HCT116 (cell line): ENCODE results near the gene EXOC5. TPM values are rescaled to one million over a fixed set of nuclear protein-coding genes. Genes with fewer than 3 reads are reported as not detected.

ENCODE experiments used
- ATAC-seq: fragments of 200-7000 bp; cut with Tn5 transposase; 2 replicates; pipeline ENCODE4 v1.9.1; 2020; ENCODE audit warnings: mild to moderate bottlenecking, moderate library complexity
- BruUV-seq: library from RNA; stranded (reverse); fragments of 400-500 nt; replicated peaks from 2 replicates; lab custom pipeline; 2021; lab: Mats Ljungman, UMichigan
- CTCF ChIA-PET: fragments of 300-600 bp; sonication (Branson Sonifier 250); formaldehyde crosslinking; loops from one replicate; lab custom pipeline; 2021; ENCODE audit warnings: antibody characterized with exemption; lab: Charles Lee
- POLR2A ChIA-PET: fragments of 300-600, 350-600 bp; sonication (Branson Sonifier 250); formaldehyde crosslinking; loops from one replicate; lab custom pipeline; 2021; ENCODE audit warnings: antibody characterized with exemption; lab: Charles Lee
- RAD21 ChIA-PET, 2 experiments: fragments of 300-600 bp; sonication (Branson Sonifier 250); formaldehyde crosslinking; loops; one replicate each; lab custom pipeline; 2023; ENCODE audit warnings: low total read pairs in 2 of 2; ENCODE audit not compliant: uncharacterized antibody in 2 of 2, unreplicated experiment in 2 of 2, low non-redundant PET in 1 of 2; lab: Charles Lee
- DNase-seq: peaks from one replicate; pipeline ENCODE4 v3.0.0-alpha.2; 2010; ENCODE audit warnings: low read depth, low spot score
- H2AFZ ChIP-seq: fragments of 200-600 bp; shearing (Covaris generic), sonication (generic); 2 replicates; pipeline ENCODE4 v1.6.1; 2017; ENCODE audit warnings: low read depth, mixed run types, mixed read lengths, antibody characterized with exemption, low read length; ENCODE audit not compliant: poor library complexity, severe bottlenecking
- H3K27ac ChIP-seq: 2 replicates; pipeline ENCODE4 v1.5.1; 2012; ENCODE audit warnings: low read depth, low read length
- H3K27me3 ChIP-seq: fragments of 200-600 bp; sonication (generic); 2 replicates; pipeline ENCODE4 v1.6.1; 2016; ENCODE audit warnings: mixed run types, low read length, mixed read lengths; ENCODE audit not compliant: insufficient read depth
- H3K36me3 ChIP-seq, 2 experiments: fragments of 200-500 bp in 1 of 2; fragments of 200-600 bp in 1 of 2; sonication (Bioruptor generic) in 1 of 2; sonication (generic) in 1 of 2; 2 replicates each; pipeline versions ENCODE4 v1.5.1 to v1.6.1; 2014 to 2016; ENCODE audit warnings: low read length in 2 of 2, inconsistent platforms in 1 of 2, mixed read lengths in 1 of 2, mixed run types in 1 of 2; ENCODE audit not compliant: insufficient read depth in 2 of 2, control insufficient read depth in 1 of 2
- H3K4me1 ChIP-seq, 2 experiments: fragments of 200-600 bp in 1 of 2; sonication (generic) in 1 of 2; 2 replicates each; pipeline versions ENCODE4 v1.5.1 to v1.6.1; 2012 to 2017; ENCODE audit warnings: low read length in 2 of 2, inconsistent platforms in 1 of 2, mild to moderate bottlenecking in 1 of 2, mixed read lengths in 1 of 2, mixed run types in 1 of 2, moderate library complexity in 1 of 2; ENCODE audit not compliant: insufficient read depth in 2 of 2, control insufficient read depth in 1 of 2
- H3K4me2 ChIP-seq: fragments of 200-600 bp; sonication (generic); 2 replicates; pipeline ENCODE4 v1.6.1; 2017; ENCODE audit warnings: mixed run types, low read length, mixed read lengths
- H3K4me3 ChIP-seq, 2 experiments: fragments of 200-600 bp in 1 of 2; sonication (generic) in 1 of 2; replicated peaks in 1 of 2; 2 replicates each; pipeline ENCODE4 v1.5.1; 2011 to 2016; ENCODE audit warnings: low read length in 2 of 2, control low read depth in 1 of 2, low read depth in 1 of 2, mild to moderate bottlenecking in 1 of 2, mixed read lengths in 1 of 2, mixed run types in 1 of 2
- H3K79me2 ChIP-seq: fragments of 200-600 bp; sonication (generic); 2 replicates; pipeline ENCODE4 v1.6.1; 2017; ENCODE audit warnings: mild to moderate bottlenecking, mixed run types, low read length, moderate library complexity, mixed read lengths; ENCODE audit not compliant: insufficient read depth
- H3K9ac ChIP-seq: fragments of 200-600 bp; sonication (generic); 2 replicates; pipeline ENCODE4 v1.6.1; 2016; ENCODE audit warnings: low read length, mixed read lengths
- H3K9me2 ChIP-seq: fragments of 200-600 bp; sonication (generic), shearing (Covaris generic); 2 replicates; pipeline ENCODE4 v1.6.1; 2017; ENCODE audit warnings: mixed run types, mild to moderate bottlenecking, moderate library complexity; ENCODE audit not compliant: insufficient read depth
- H3K9me3 ChIP-seq, 2 experiments: fragments of 200-500 bp in 1 of 2; fragments of 200-600 bp in 1 of 2; sonication (Bioruptor generic) in 1 of 2; sonication (generic) in 1 of 2; 2 replicates each; pipeline ENCODE4 v1.6.1; 2014 to 2017; ENCODE audit warnings: low read length in 2 of 2, mixed read lengths in 2 of 2, inconsistent platforms in 1 of 2, low read depth in 1 of 2, mild to moderate bottlenecking in 1 of 2, mixed run types in 1 of 2, moderate library complexity in 1 of 2; ENCODE audit not compliant: control insufficient read depth in 1 of 2, insufficient read depth in 1 of 2
- H4K20me1 ChIP-seq: fragments of 200-600 bp; sonication (generic), shearing (Covaris generic); 2 replicates; pipeline ENCODE4 v1.6.1; 2017; ENCODE audit warnings: mixed run types, mild to moderate bottlenecking, moderate library complexity; ENCODE audit not compliant: insufficient read depth
- CBX3 ChIP-seq: IDR thresholded peaks from 2 replicates; pipeline ENCODE4 v1.6.1; 2012; ENCODE audit warnings: low read depth
- CTCF ChIP-seq, 3 experiments: fragments of 200-600 bp in 1 of 3; sonication (generic) in 1 of 3; IDR thresholded peaks in 2 of 3; conservative IDR thresholded peaks in 1 of 3; 2 replicates each; pipeline ENCODE4 v1.5.1; 2012 to 2017; ENCODE audit warnings: low read depth in 2 of 3, low read length in 2 of 3, antibody characterized with exemption in 1 of 3, borderline replicate concordance in 1 of 3, control low read depth in 1 of 3, mild to moderate bottlenecking in 1 of 3, mixed read lengths in 1 of 3, mixed run types in 1 of 3, moderate library complexity in 1 of 3; ENCODE audit not compliant: insufficient read depth in 1 of 3
- FOSL1 ChIP-seq: IDR thresholded peaks from 2 replicates; pipeline ENCODE4 v1.6.1; 2012; ENCODE audit warnings: low read depth
- POLR2AphosphoS5 ChIP-seq: IDR thresholded peaks from 2 replicates; pipeline ENCODE4 v1.6.1; 2011; ENCODE audit warnings: mild to moderate bottlenecking, low read depth, low read length, moderate library complexity
- RAD21 ChIP-seq: IDR thresholded peaks from 2 replicates; pipeline ENCODE4 v1.6.1; 2012; ENCODE audit warnings: low read depth, mild to moderate bottlenecking
- SP1 ChIP-seq: IDR thresholded peaks from 2 replicates; pipeline ENCODE4 v1.6.1; 2012; ENCODE audit warnings: low read depth
- SRF ChIP-seq: IDR thresholded peaks from 2 replicates; pipeline ENCODE4 v1.6.1; 2012; ENCODE audit warnings: low read depth
- TCF7L2 ChIP-seq: IDR thresholded peaks from 2 replicates; pipeline ENCODE4 v1.7.0; 2011; ENCODE audit warnings: borderline replicate concordance, inconsistent platforms; ENCODE audit not compliant: insufficient read depth, insufficient read length; ENCODE audit errors: extremely low read depth
- YY1 ChIP-seq: IDR thresholded peaks from 2 replicates; pipeline ENCODE4 v1.6.1; 2011; ENCODE audit warnings: low read length, low read depth, moderate library complexity, mild to moderate bottlenecking; ENCODE audit not compliant: insufficient replicate concordance; ENCODE audit errors: extremely low read depth
- ZFX ChIP-seq: fragments of 450-650 bp; IDR thresholded peaks from 2 replicates; pipeline ENCODE4 v1.6.1; 2017
- ZNF274 ChIP-seq: fragments of 200-500 bp; sonication (Bioruptor generic); IDR thresholded peaks from 2 replicates; pipeline ENCODE4 v1.6.1; 2014; ENCODE audit warnings: mild to moderate bottlenecking, low read depth, low read length, inconsistent platforms
- intact Hi-C: fragments of 100-400 bp; cut with micrococcal nuclease; formaldehyde crosslinking; loops from 2 replicates; pipeline ENCODE4 v1.10.0; 2022
- total RNA-seq: library from RNA; stranded (reverse); gene quantifications from one replicate; pipeline ENCODE4 v1.2.1, GENCODE V29; 2021; ENCODE audit not compliant: unreplicated experiment
- TF ChIP-seq, protein P1 (sequence below): IDR thresholded peaks from 2 replicates; pipeline ENCODE4 v1.6.1; 2012
- TF ChIP-seq, protein P2 (sequence below): IDR thresholded peaks from 2 replicates; pipeline ENCODE4 v1.6.1; 2012; ENCODE audit warnings: low read depth
- TF ChIP-seq, protein P3 (sequence below): IDR thresholded peaks from 2 replicates; pipeline ENCODE4 v1.6.1; 2012
- TF ChIP-seq, protein P4 (sequence below): IDR thresholded peaks from 2 replicates; pipeline ENCODE4 v1.6.1; 2011; ENCODE audit warnings: mild to moderate bottlenecking, low read length, moderate library complexity; ENCODE audit not compliant: insufficient replicate concordance; ENCODE audit errors: extremely low read depth

The EXOC5 gene
- total RNA-seq, 1 experiment from 2014 or later: 54.2 TPM

DNA sequence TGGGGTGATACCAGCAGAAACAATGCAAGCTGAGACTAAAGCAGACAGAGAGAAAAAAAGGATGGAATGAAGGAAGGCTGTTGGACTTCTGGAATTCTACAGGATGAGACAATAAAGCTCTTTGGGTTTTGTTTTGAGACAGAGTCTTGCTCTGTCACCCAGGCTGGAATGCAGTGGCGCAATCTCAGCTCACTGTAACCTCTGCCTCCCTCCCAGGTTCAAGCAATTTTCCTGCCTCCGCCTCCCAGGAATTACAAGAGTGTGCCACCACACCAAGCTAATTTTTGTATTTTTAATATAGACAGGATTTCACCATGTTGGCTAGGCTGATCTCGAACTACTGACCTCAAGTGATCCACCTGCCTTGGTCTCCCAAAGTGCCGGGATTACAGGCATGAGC, 115.4 kb downstream of the EXOC5 start:
- Histone ChIP-seq H3K79me2 (no peaks in the 10 kb centered on the region), H2AFZ (no peak overlapping the region), H3K27me3 (peaks cover 10% of the 10 kb centered on the region; the same call in 1 of the 2 replicates), H3K9me2 (no peaks in the 10 kb centered on the region), H3K36me3 (no peaks in the 10 kb centered on the region), H4K20me1 (no peaks in the 10 kb centered on the region), H3K4me2 (no peak overlapping the region), H3K4me3 (no peak overlapping the region), H3K4me1 (no peaks in the 10 kb centered on the region), H3K9me3 (no peaks in the 10 kb centered on the region), H3K9ac (no peak overlapping the region), H3K27ac (no peak overlapping the region)
- BruUV-seq: no TSS peak
- ChIA-PET RAD21 (no interaction called here), POLR2A (no interaction called here), CTCF (no interaction called here)
- TF ChIP-seq FOSL1: no peak
- TF ChIP-seq, protein P1, sequence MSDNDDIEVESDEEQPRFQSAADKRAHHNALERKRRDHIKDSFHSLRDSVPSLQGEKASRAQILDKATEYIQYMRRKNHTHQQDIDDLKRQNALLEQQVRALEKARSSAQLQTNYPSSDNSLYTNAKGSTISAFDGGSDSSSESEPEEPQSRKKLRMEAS: no peak
- no peak for TF ChIP-seq SRF
- no peak for TF ChIP-seq RAD21
- no peak for TF ChIP-seq CBX3
- TF ChIP-seq YY1: no peak
- TF ChIP-seq, protein P2, sequence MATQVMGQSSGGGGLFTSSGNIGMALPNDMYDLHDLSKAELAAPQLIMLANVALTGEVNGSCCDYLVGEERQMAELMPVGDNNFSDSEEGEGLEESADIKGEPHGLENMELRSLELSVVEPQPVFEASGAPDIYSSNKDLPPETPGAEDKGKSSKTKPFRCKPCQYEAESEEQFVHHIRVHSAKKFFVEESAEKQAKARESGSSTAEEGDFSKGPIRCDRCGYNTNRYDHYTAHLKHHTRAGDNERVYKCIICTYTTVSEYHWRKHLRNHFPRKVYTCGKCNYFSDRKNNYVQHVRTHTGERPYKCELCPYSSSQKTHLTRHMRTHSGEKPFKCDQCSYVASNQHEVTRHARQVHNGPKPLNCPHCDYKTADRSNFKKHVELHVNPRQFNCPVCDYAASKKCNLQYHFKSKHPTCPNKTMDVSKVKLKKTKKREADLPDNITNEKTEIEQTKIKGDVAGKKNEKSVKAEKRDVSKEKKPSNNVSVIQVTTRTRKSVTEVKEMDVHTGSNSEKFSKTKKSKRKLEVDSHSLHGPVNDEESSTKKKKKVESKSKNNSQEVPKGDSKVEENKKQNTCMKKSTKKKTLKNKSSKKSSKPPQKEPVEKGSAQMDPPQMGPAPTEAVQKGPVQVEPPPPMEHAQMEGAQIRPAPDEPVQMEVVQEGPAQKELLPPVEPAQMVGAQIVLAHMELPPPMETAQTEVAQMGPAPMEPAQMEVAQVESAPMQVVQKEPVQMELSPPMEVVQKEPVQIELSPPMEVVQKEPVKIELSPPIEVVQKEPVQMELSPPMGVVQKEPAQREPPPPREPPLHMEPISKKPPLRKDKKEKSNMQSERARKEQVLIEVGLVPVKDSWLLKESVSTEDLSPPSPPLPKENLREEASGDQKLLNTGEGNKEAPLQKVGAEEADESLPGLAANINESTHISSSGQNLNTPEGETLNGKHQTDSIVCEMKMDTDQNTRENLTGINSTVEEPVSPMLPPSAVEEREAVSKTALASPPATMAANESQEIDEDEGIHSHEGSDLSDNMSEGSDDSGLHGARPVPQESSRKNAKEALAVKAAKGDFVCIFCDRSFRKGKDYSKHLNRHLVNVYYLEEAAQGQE: no peak
- TF ChIP-seq ZFX: no peak
- TF ChIP-seq CTCF (IDR thresholded peaks at IDR 0.05 in 2 of 3, conservative IDR thresholded peaks at IDR 0.05 in 1 of 3; ENCODE audit: borderline replicate concordance in 1 of 3, insufficient read depth in 1 of 3, low read depth in 2 of 3, low read length in 2 of 3): no peak
- TF ChIP-seq, protein P3, sequence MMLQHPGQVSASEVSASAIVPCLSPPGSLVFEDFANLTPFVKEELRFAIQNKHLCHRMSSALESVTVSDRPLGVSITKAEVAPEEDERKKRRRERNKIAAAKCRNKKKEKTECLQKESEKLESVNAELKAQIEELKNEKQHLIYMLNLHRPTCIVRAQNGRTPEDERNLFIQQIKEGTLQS: no peak
- TF ChIP-seq, protein P4, sequence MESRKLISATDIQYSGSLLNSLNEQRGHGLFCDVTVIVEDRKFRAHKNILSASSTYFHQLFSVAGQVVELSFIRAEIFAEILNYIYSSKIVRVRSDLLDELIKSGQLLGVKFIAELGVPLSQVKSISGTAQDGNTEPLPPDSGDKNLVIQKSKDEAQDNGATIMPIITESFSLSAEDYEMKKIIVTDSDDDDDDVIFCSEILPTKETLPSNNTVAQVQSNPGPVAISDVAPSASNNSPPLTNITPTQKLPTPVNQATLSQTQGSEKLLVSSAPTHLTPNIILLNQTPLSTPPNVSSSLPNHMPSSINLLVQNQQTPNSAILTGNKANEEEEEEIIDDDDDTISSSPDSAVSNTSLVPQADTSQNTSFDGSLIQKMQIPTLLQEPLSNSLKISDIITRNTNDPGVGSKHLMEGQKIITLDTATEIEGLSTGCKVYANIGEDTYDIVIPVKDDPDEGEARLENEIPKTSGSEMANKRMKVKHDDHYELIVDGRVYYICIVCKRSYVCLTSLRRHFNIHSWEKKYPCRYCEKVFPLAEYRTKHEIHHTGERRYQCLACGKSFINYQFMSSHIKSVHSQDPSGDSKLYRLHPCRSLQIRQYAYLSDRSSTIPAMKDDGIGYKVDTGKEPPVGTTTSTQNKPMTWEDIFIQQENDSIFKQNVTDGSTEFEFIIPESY: no peak
- TF ChIP-seq TCF7L2: no peak
- TF ChIP-seq POLR2AphosphoS5: no peak
- no peak for TF ChIP-seq ZNF274
- TF ChIP-seq SP1: no peak
- ATAC-seq: no peak
- DNase-seq: no peak
- intact Hi-C loops: no loop called here
